Spleen (tissue), 11 donors: ENCODE results near the gene ZNF831. TPM values are rescaled to one million over a fixed set of nuclear protein-coding genes. Genes with fewer than 3 reads are reported as not detected.

ENCODE experiments used
- DNase-seq: peaks from one replicate; pipeline ENCODE4 v3.0.0-alpha.2; 2020
- H3K27ac ChIP-seq, 8 donors: fragments of 200-600 bp; sonication (generic) in 7 of 8; 1 replicate in 4 of 8; 2 replicates in 4 of 8; pipeline versions ENCODE4 v1.5.0 to v1.8.0; 2016 to 2021; ENCODE audit warnings: inconsistent platforms in 4 of 8, mild to moderate bottlenecking in 4 of 8, moderate library complexity in 1 of 8
- H3K27me3 ChIP-seq, 7 donors: fragments of 200-600 bp; sonication (generic) in 6 of 7; replicated peaks in 1 of 7; 1 replicate in 4 of 7; 2 replicates in 3 of 7; pipeline versions ENCODE4 v1.5.0 to v1.8.0; 2016 to 2021; ENCODE audit warnings: inconsistent platforms in 3 of 7, mild to moderate bottlenecking in 1 of 7
- H3K36me3 ChIP-seq, 6 donors: fragments of 200-600 bp; sonication (generic) in 5 of 6; 1 replicate in 4 of 6; 2 replicates in 2 of 6; pipeline versions ENCODE4 v1.5.0 to v1.8.0; 2016 to 2021; ENCODE audit warnings: inconsistent platforms in 2 of 6
- H3K4me1 ChIP-seq, 6 donors: fragments of 200-600 bp; sonication (generic) in 5 of 6; 1 replicate in 3 of 6; 2 replicates in 3 of 6; pipeline versions ENCODE4 v1.5.0 to v1.8.0; 2016 to 2021; ENCODE audit warnings: inconsistent platforms in 3 of 6
- H3K4me3 ChIP-seq, 8 donors: fragments of 200-600 bp; sonication (generic) in 7 of 8; 1 replicate in 4 of 8; 2 replicates in 4 of 8; pipeline versions ENCODE4 v1.5.0 to v1.8.0; 2016 to 2021; ENCODE audit warnings: inconsistent platforms in 4 of 8, mild to moderate bottlenecking in 4 of 8, moderate library complexity in 2 of 8
- H3K9me3 ChIP-seq, 8 donors: fragments of 200-600 bp; sonication (generic) in 7 of 8; 1 replicate in 4 of 8; 2 replicates in 4 of 8; pipeline versions ENCODE4 v1.5.0 to v1.8.0; 2016 to 2021; ENCODE audit warnings: inconsistent platforms in 4 of 8
- POLR2A ChIP-seq, 3 donors: fragments of 450-650 bp; IDR thresholded peaks; one replicate each; pipeline ENCODE4 v1.5.1; 2017; ENCODE audit warnings: antibody characterized with exemption in 3 of 3, mild to moderate bottlenecking in 1 of 3
- POLR2AphosphoS5 ChIP-seq, 3 donors: sonication (generic); formaldehyde crosslinking; IDR thresholded peaks; one replicate each; pipeline ENCODE4 v1.5.1; 2017; ENCODE audit warnings: antibody characterized with exemption in 3 of 3
- WGBS, 5 donors: extraction: QIAGEN DNeasy Blood & Tissue Kit in 3 of 5; methylation state at CpG; one replicate each; pipeline versions ENCODE4 v1.1.5 to v1.1.7; 2013 to 2018; 5-methylcytosine and 5-hydroxymethylcytosine counted together
- intact Hi-C: fragments of 100-400 bp; cut with DNase I; formaldehyde crosslinking; loops from one replicate; pipeline ENCODE4 v1.15.0; 2023; ENCODE audit warnings: low total_unique reads
- polyA plus RNA-seq, 3 donors: library from polyadenylated mRNA; stranded (reverse); fragments of 200-250 nt; gene quantifications; one replicate each; pipeline ENCODE4 v1.2.1, GENCODE V29; 2013
- total RNA-seq, 7 donors: library from RNA; depleted of rRNA in 3 of 7; stranded (reverse); fragments of >200 nt in 3 of 7; fragmentation: NEBNext Ultra II Directional in 4 of 7; extraction: Animal tissue kit (Norgen Biotek cat#: 25700) in 4 of 7; gene quantifications; one replicate each; pipeline versions ENCODE4 v1.1.0 to v1.2.1, GENCODE V29; 2016 to 2021
- TF ChIP-seq, protein P1 (sequence below), 11 experiments: fragments of 200-600 bp in 7 of 11; fragments of 450-650 bp in 4 of 11; sonication (generic) in 4 of 11; IDR thresholded peaks in 8 of 11; conservative IDR thresholded peaks in 3 of 11; 1 replicate in 7 of 11; 2 replicates in 4 of 11; pipeline versions ENCODE4 v1.4.0 to v1.8.0; 2016 to 2021; ENCODE audit warnings: antibody characterized with exemption in 11 of 11, inconsistent platforms in 4 of 11, mild to moderate bottlenecking in 1 of 11
- donor health status: healthy with polysubstance abuse.
- donor health status: DM: no; HTN: no; CAD: no; lungs with moderate emphysema.
- donor health status: DM: no; HTN: no; CAD: no.
- donor health status: Bipolar disorder and iron deficiency.
- donor health status: healthy.
- donor health status: DM: no; HTN: no; CAD: no.
- donor health status: DM: yes; HTN: yes; CAD: no.

ZNF831 gene
- total and polyA plus RNA-seq, 10 donors, result 1.2 to 29.2 (median 10.3) TPM

GRCh38 chr20:59207742-59208357 is 44.2 kb downstream of the ZNF831 start:
- TF ChIP-seq, protein P1, sequence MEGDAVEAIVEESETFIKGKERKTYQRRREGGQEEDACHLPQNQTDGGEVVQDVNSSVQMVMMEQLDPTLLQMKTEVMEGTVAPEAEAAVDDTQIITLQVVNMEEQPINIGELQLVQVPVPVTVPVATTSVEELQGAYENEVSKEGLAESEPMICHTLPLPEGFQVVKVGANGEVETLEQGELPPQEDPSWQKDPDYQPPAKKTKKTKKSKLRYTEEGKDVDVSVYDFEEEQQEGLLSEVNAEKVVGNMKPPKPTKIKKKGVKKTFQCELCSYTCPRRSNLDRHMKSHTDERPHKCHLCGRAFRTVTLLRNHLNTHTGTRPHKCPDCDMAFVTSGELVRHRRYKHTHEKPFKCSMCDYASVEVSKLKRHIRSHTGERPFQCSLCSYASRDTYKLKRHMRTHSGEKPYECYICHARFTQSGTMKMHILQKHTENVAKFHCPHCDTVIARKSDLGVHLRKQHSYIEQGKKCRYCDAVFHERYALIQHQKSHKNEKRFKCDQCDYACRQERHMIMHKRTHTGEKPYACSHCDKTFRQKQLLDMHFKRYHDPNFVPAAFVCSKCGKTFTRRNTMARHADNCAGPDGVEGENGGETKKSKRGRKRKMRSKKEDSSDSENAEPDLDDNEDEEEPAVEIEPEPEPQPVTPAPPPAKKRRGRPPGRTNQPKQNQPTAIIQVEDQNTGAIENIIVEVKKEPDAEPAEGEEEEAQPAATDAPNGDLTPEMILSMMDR (IDR thresholded peaks at IDR 0.05 in 8 of 11, conservative IDR thresholded peaks at IDR 0.05 in 3 of 11), result peak; percentile 62 to 87 (median 75)
- TF ChIP-seq POLR2A (IDR thresholded peaks at IDR 0.05) (no peak), POLR2AphosphoS5 (IDR thresholded peaks at IDR 0.05) (peak in 1 of 3 donors; percentile 38)
- 83 to 100% (median 90%) methylated on average over 2 of the region's 2 CpGs for WGBS, 5 donors
- H3K27me3 ChIP-seq, result no peaks in the 10 kb centered on the region
- H3K4me1 ChIP-seq, result peaks cover 0 to 14% (median 0%) of the 10 kb centered on the region in 6 donors
- H3K27ac ChIP-seq, result no peak overlapping the region
- peak; percentile 90 for DNase-seq
- H3K4me3 ChIP-seq, result no peak overlapping the region
- H3K36me3 ChIP-seq, result peaks cover 0 to 59% (median 3%) of the 10 kb centered on the region in 6 donors
- intact Hi-C loops, result loop anchor here (2.0 to 5.0 kb wide), 2 partner anchors 119 to 336 kb away; no protein-coding TSS in a partner anchor
- H3K9me3 ChIP-seq, result no peaks in the 10 kb centered on the region

- WGBS, 5 donors, result 72 to 90% (median 87%) methylated on average over 11 of the region's 11 CpGs
- H3K27me3 ChIP-seq, result no peaks in the 10 kb centered on the region
- intact Hi-C loops, result no loop called here
- DNase-seq, result no peak
- peaks cover 0 to 14% (median 0%) of the 10 kb centered on the region in 6 donors for H3K4me1 ChIP-seq
- TF ChIP-seq, protein P1 (IDR thresholded peaks at IDR 0.05 in 8 of 11, conservative IDR thresholded peaks at IDR 0.05 in 3 of 11), result no peak
- no peak for TF ChIP-seq POLR2AphosphoS5 (IDR thresholded peaks at IDR 0.05)
- no peak for TF ChIP-seq POLR2A (IDR thresholded peaks at IDR 0.05)
- H3K4me3 ChIP-seq, result no peak overlapping the region
- H3K27ac ChIP-seq, result no peak overlapping the region
- peaks cover 0 to 67% (median 3%) of the 10 kb centered on the region in 6 donors for H3K36me3 ChIP-seq
- no peaks in the 10 kb centered on the region for H3K9me3 ChIP-seq
These were observed 46.6 kb downstream of the ZNF831 start for GRCh38 chr20:59210186-59210585.

- no peaks in the 10 kb centered on the region for H3K27me3 ChIP-seq
- no peak overlapping the region for H3K27ac ChIP-seq
- intact Hi-C loops, result no loop called here
- 68 to 87% (median 82%) methylated on average over 7 of the region's 7 CpGs for WGBS, 5 donors
- H3K4me1 ChIP-seq, result peaks cover 0 to 14% (median 0%) of the 10 kb centered on the region in 6 donors
- no peak for DNase-seq
- peaks cover 0 to 78% (median 3%) of the 10 kb centered on the region in 6 donors for H3K36me3 ChIP-seq
- no peak overlapping the region for H3K4me3 ChIP-seq
- TF ChIP-seq POLR2AphosphoS5 (IDR thresholded peaks at IDR 0.05) (no peak), POLR2A (IDR thresholded peaks at IDR 0.05) (no peak)
- TF ChIP-seq, protein P1 (IDR thresholded peaks at IDR 0.05 in 8 of 11, conservative IDR thresholded peaks at IDR 0.05 in 3 of 11), result no peak
- no peaks in the 10 kb centered on the region for H3K9me3 ChIP-seq
These were observed 47.7 kb downstream of the ZNF831 start for GRCh38 chr20:59211208-59211765.

DNA sequence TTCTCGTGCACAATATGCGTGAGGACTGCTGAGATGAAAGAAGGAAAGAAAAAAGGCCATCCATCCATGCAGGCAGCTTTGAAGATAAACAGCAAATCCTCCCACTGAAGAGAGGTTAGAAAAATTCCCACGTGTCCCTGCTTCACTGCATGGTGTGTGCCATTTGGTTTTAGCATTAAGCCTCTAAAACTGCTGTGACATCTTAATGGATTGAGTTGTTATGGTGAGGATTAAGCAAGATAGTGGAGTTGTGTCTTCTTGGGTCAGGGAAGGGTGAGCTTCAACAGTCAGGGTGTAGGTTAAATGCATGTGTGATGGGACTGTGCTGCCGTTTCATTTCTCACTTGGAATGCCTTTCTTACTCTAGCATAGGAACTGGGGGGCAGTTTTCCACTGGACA is 50.5 kb downstream of the ZNF831 start:
- WGBS, 5 donors, result 68 to 82% (median 80%) methylated on average over 4 of the region's 4 CpGs
- Histone ChIP-seq H3K4me1 (no peaks in the 10 kb centered on the region), H3K4me3 (no peak overlapping the region), H3K27me3 (no peaks in the 10 kb centered on the region), H3K36me3 (peaks cover 0 to 67% (median 3%) of the 10 kb centered on the region in 6 donors), H3K9me3 (no peaks in the 10 kb centered on the region), H3K27ac (no peak overlapping the region)
- no peak for DNase-seq
- TF ChIP-seq POLR2A (IDR thresholded peaks at IDR 0.05), result no peak
- TF ChIP-seq, protein P1 (IDR thresholded peaks at IDR 0.05 in 8 of 11, conservative IDR thresholded peaks at IDR 0.05 in 3 of 11), result no peak
- no peak for TF ChIP-seq POLR2AphosphoS5 (IDR thresholded peaks at IDR 0.05)
- intact Hi-C loops, result no loop called here
